Measurements from ENCODE around the gene NPAS3. TPM values are rescaled to one million over a fixed set of nuclear protein-coding genes. Genes with fewer than 3 reads are reported as not detected.

The NPAS3 gene
- polyA plus RNA-seq, 2 of the 4 experiments (the other 2 are of a cell fraction) = not detected

DNA sequence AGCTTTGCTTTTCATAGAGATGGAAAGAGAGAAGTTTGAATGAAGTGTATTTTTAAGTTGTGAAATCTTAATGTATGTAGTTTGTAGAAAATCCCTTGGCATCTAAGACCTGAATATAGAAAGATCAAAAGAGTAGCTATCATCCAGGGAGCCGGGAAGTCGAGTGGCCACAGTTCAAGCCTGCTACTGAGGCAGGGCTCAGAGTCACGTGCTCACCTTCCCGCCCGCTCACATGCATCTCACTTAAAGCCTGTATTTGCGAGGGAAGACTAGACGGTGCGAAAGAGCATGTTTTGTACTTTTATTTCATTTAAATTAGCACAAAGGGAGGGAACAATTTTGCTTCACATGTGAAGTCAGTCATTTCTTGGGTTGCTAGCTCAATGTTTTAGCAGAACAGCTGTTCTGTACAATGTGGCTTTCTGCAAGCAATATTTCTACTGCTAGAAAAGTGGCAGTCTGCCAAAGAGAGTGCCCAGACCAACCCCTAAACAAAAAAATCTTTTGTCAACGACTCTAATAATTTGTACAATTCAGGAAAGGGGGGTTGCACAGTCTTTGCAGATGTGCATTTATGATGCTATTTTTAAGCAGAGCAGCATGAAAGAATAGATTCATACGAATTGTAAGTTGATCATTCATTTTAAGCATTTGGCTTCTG is 290.7 kb downstream of the NPAS3 start:
- TF ChIP-seq HOXB13 (CRISPR knock-in tag; IDR thresholded peaks at IDR 0.05; ENCODE audit: low read depth) = no peak
- TF ChIP-seq HOXA7 (CRISPR knock-in tag; IDR thresholded peaks at IDR 0.05) = no peak
- TF ChIP-seq HOXB5 (CRISPR knock-in tag; IDR thresholded peaks at IDR 0.05) = no peak
- no peak for TF ChIP-seq NR3C1 (IDR thresholded peaks at IDR 0.05)
- no peak for TF ChIP-seq JUN (IDR thresholded peaks at IDR 0.05)
- TF ChIP-seq GATA3 (IDR thresholded peaks at IDR 0.05; ENCODE audit: borderline replicate concordance) = no peak
- no peak for TF ChIP-seq EHF (CRISPR knock-in tag; IDR thresholded peaks at IDR 0.05)
- no peak for TF ChIP-seq POLR2A (IDR thresholded peaks at IDR 0.05; ENCODE audit: low read length)
- FAIRE-seq (no peak), ATAC-seq (no peak), DNase-seq (ENCODE audit: low read depth in 1 of 2, low spot score in 1 of 2) (no peak)
- Histone ChIP-seq H3K27ac (no peak overlapping the region), H3K9me3 (no peaks in the 10 kb centered on the region), H3K4me3 (no peak overlapping the region), H3K4me1 (no peaks in the 10 kb centered on the region), H3K4me2 (no peak overlapping the region)
- ChIA-PET CTCF (no interaction called here), POLR2A (no interaction called here)
- WGBS (ENCODE audit: missing lambda C conversion rate) = 32% methylated on average over 10 of the region's 10 CpGs

DNA sequence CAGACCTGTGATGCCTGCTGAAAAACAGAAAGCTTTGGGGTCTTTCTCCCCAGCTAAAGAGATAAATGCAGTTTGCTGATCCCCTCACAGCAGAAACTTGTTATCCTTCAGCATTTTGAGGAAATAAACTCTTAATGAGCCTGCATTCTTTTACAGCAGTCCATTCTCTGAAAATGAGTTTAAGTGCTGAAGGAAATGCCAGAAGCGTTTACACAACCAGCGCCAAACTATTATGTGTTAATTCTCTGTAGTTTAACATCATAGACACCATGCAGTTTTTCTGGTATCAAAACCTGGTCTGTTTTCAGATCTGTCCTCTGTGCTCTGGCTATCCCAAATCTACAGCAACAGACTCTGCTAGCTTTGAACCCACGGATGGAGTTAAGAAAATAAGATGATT is 291.3 kb downstream of the NPAS3 start:
- Histone ChIP-seq H3K9me3 (no peaks in the 10 kb centered on the region), H3K4me1 (no peaks in the 10 kb centered on the region), H3K4me2 (no peak overlapping the region), H3K4me3 (no peak overlapping the region), H3K27ac (no peak overlapping the region)
- POLR2A ChIA-PET = no interaction called here
- CTCF ChIA-PET = no interaction called here
- no peak for TF ChIP-seq PHF8 (IDR thresholded peaks at IDR 0.05; ENCODE audit: borderline replicate concordance, low read depth)
- TF ChIP-seq HOXB5 (CRISPR knock-in tag; IDR thresholded peaks at IDR 0.05) = no peak
- no peak for TF ChIP-seq HOXB13 (CRISPR knock-in tag; IDR thresholded peaks at IDR 0.05; ENCODE audit: low read depth)
- no peak for TF ChIP-seq MYC (IDR thresholded peaks at IDR 0.05; ENCODE audit: borderline replicate concordance, low read length)
- no peak for TF ChIP-seq HEYL (CRISPR knock-in tag; IDR thresholded peaks at IDR 0.05)
- TF ChIP-seq EHF (CRISPR knock-in tag; IDR thresholded peaks at IDR 0.05) = no peak
- TF ChIP-seq RAD21 (conservative IDR thresholded peaks at IDR 0.05 in 1 of 2, IDR thresholded peaks at IDR 0.05 in 1 of 2) = no peak
- FAIRE-seq (no peak), DNase-seq (ENCODE audit: low read depth in 1 of 2, low spot score in 1 of 2) (no peak), ATAC-seq (no peak)
- 26% methylated on average over 3 of the region's 3 CpGs for WGBS (ENCODE audit: missing lambda C conversion rate)

DNA sequence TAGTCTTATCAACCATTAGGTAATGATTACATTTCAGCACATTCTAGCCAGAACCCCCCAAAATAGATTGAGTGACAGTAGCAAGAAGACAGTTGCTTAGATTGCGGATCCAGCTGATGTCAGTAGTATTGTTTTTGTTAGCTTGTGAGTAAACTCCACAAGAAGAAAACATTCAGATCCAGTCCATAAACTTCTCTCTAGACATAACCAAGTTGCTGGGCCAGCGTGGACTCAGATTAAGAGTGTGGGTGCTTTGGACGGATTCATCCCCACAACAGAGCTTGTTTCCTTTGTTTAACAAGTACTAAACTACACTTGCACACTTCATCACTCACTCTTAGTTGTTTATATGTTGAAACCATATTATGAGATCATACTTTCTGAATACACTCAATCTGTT is 293.4 kb downstream of the NPAS3 start:
- no peak for TF ChIP-seq NR3C1 (IDR thresholded peaks at IDR 0.05)
- no peak for TF ChIP-seq JUNB (IDR thresholded peaks at IDR 0.05)
- TF ChIP-seq KDM5A (IDR thresholded peaks at IDR 0.05) = no peak
- no peak for TF ChIP-seq CEBPB (IDR thresholded peaks at IDR 0.05)
- TF ChIP-seq, protein P1, sequence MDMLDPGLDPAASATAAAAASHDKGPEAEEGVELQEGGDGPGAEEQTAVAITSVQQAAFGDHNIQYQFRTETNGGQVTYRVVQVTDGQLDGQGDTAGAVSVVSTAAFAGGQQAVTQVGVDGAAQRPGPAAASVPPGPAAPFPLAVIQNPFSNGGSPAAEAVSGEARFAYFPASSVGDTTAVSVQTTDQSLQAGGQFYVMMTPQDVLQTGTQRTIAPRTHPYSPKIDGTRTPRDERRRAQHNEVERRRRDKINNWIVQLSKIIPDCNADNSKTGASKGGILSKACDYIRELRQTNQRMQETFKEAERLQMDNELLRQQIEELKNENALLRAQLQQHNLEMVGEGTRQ (IDR thresholded peaks at IDR 0.05) = no peak
- TF ChIP-seq JUN (IDR thresholded peaks at IDR 0.05) = no peak
- TF ChIP-seq, protein P2, sequence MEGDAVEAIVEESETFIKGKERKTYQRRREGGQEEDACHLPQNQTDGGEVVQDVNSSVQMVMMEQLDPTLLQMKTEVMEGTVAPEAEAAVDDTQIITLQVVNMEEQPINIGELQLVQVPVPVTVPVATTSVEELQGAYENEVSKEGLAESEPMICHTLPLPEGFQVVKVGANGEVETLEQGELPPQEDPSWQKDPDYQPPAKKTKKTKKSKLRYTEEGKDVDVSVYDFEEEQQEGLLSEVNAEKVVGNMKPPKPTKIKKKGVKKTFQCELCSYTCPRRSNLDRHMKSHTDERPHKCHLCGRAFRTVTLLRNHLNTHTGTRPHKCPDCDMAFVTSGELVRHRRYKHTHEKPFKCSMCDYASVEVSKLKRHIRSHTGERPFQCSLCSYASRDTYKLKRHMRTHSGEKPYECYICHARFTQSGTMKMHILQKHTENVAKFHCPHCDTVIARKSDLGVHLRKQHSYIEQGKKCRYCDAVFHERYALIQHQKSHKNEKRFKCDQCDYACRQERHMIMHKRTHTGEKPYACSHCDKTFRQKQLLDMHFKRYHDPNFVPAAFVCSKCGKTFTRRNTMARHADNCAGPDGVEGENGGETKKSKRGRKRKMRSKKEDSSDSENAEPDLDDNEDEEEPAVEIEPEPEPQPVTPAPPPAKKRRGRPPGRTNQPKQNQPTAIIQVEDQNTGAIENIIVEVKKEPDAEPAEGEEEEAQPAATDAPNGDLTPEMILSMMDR (IDR thresholded peaks at IDR 0.05) = no peak
- no peak for TF ChIP-seq FOSB (CRISPR knock-in tag; IDR thresholded peaks at IDR 0.05)
- Histone ChIP-seq H3K9me3 (no peaks in the 10 kb centered on the region), H3K4me1 (no peaks in the 10 kb centered on the region), H3K27ac (no peak overlapping the region), H3K4me2 (no peak overlapping the region), H3K4me3 (no peak overlapping the region)
- no peak for ATAC-seq
- ChIA-PET CTCF (no interaction called here), POLR2A (no interaction called here)
- FAIRE-seq = no peak
- no peak for DNase-seq (ENCODE audit: low read depth in 1 of 2, low spot score in 1 of 2)
- WGBS (ENCODE audit: missing lambda C conversion rate) = 35% methylated on average over 3 of the region's 3 CpGs

DNA sequence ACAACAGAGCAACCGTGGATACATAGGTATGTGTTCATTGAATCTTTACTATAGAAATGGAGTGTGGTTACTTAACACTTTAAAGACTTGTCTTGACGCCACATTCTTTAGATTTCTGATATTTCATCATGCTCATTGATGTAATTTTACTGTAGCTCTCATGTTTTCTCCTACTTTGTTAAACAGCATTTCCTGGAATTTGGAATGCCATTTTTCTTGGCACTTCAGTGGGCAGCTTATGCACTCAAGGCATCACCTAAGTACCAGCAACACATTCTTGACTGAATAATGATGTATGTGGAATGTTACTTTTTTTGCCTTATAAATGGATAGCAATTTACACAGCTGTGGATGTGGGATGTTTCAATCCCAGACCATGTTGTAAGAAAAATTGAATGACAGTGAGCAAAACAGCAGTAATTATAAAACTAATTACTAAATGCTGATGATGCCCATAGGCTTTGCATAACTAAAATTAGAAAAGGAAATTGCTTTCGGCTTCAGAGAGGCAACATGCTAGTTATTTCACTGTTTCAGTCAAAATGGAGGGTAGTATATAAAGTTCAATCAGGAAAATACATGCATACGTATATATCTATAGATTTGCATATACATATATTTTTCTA is 298.5 kb downstream of the NPAS3 start:
- H3K4me3 ChIP-seq = no peak overlapping the region
- WGBS (ENCODE audit: missing lambda C conversion rate) = 5% methylated on average over 4 of the region's 4 CpGs
- POLR2A ChIA-PET = no interaction called here
- FAIRE-seq (no peak), ATAC-seq (no peak), DNase-seq (ENCODE audit: low read depth in 1 of 2, low spot score in 1 of 2) (no peak)
- H3K4me2 ChIP-seq = no peak overlapping the region
- CTCF ChIA-PET = no interaction called here
- no peaks in the 10 kb centered on the region for H3K9me3 ChIP-seq
- H3K27ac ChIP-seq = no peak overlapping the region
- H3K4me1 ChIP-seq = no peaks in the 10 kb centered on the region
- TF ChIP-seq, protein P3, sequence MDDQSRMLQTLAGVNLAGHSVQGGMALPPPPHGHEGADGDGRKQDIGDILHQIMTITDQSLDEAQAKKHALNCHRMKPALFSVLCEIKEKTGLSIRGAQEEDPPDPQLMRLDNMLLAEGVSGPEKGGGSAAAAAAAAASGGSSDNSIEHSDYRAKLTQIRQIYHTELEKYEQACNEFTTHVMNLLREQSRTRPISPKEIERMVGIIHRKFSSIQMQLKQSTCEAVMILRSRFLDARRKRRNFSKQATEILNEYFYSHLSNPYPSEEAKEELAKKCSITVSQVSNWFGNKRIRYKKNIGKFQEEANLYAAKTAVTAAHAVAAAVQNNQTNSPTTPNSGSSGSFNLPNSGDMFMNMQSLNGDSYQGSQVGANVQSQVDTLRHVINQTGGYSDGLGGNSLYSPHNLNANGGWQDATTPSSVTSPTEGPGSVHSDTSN (IDR thresholded peaks at IDR 0.05) = no peak
- TF ChIP-seq CHD4 (IDR thresholded peaks at IDR 0.05; ENCODE audit: borderline replicate concordance) (no peak), MAFK (IDR thresholded peaks at IDR 0.05; ENCODE audit: partially characterized antibody) (no peak), FOSB (CRISPR knock-in tag; IDR thresholded peaks at IDR 0.05) (no peak)
- TF ChIP-seq, protein P4, sequence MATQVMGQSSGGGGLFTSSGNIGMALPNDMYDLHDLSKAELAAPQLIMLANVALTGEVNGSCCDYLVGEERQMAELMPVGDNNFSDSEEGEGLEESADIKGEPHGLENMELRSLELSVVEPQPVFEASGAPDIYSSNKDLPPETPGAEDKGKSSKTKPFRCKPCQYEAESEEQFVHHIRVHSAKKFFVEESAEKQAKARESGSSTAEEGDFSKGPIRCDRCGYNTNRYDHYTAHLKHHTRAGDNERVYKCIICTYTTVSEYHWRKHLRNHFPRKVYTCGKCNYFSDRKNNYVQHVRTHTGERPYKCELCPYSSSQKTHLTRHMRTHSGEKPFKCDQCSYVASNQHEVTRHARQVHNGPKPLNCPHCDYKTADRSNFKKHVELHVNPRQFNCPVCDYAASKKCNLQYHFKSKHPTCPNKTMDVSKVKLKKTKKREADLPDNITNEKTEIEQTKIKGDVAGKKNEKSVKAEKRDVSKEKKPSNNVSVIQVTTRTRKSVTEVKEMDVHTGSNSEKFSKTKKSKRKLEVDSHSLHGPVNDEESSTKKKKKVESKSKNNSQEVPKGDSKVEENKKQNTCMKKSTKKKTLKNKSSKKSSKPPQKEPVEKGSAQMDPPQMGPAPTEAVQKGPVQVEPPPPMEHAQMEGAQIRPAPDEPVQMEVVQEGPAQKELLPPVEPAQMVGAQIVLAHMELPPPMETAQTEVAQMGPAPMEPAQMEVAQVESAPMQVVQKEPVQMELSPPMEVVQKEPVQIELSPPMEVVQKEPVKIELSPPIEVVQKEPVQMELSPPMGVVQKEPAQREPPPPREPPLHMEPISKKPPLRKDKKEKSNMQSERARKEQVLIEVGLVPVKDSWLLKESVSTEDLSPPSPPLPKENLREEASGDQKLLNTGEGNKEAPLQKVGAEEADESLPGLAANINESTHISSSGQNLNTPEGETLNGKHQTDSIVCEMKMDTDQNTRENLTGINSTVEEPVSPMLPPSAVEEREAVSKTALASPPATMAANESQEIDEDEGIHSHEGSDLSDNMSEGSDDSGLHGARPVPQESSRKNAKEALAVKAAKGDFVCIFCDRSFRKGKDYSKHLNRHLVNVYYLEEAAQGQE (IDR thresholded peaks at IDR 0.05) = no peak

Data from A549 (cell line).